CD14-positive monocyte (primary cell): ENCODE measurements around the gene CHRNB2. TPM values are rescaled to one million over a fixed set of nuclear protein-coding genes. Genes with fewer than 3 reads are reported as not detected.

Experiments used
- DNase-seq, 3 donors: peaks; one replicate each; pipeline ENCODE4 v3.0.0-alpha.2; 2011 to 2022
- H2AFZ ChIP-seq: 2 replicates; pipeline ENCODE4 v1.6.0; 2012; ENCODE audit warnings: mild to moderate bottlenecking, low read depth, low read length, inconsistent platforms; ENCODE audit not compliant: insufficient read depth, poor library complexity, severe bottlenecking
- H3K27ac ChIP-seq, 2 donors: 1 replicate in 1 of 2; 2 replicates in 1 of 2; pipeline ENCODE4 v1.5.1; 2012 to 2013; ENCODE audit warnings: low read length in 2 of 2, control low read depth in 1 of 2, inconsistent platforms in 1 of 2, low read depth in 1 of 2, mild to moderate bottlenecking in 1 of 2
- H3K27me3 ChIP-seq, 2 donors: one replicate each; pipeline versions ENCODE4 v1.6.0 to v1.6.1; 2011 to 2013; ENCODE audit warnings: low read length in 2 of 2; ENCODE audit not compliant: control insufficient read depth in 2 of 2, insufficient read depth in 2 of 2
- H3K36me3 ChIP-seq, 2 donors: replicated peaks in 1 of 2; 1 replicate in 1 of 2; 2 replicates in 1 of 2; pipeline versions ENCODE4 v1.5.1 to v1.6.1; 2012 to 2013; ENCODE audit warnings: low read length in 2 of 2, control low read depth in 1 of 2, inconsistent platforms in 1 of 2, mild to moderate bottlenecking in 1 of 2; ENCODE audit not compliant: insufficient read depth in 2 of 2, control insufficient read depth in 1 of 2
- H3K4me1 ChIP-seq, 2 donors: 1 replicate in 1 of 2; 2 replicates in 1 of 2; pipeline versions ENCODE4 v1.5.1 to v1.6.1; 2012 to 2013; ENCODE audit warnings: low read length in 2 of 2, control low read depth in 1 of 2, inconsistent platforms in 1 of 2, mild to moderate bottlenecking in 1 of 2, moderate library complexity in 1 of 2; ENCODE audit not compliant: insufficient read depth in 2 of 2, control insufficient read depth in 1 of 2
- H3K4me2 ChIP-seq: replicated peaks from 2 replicates; pipeline ENCODE3; 2012; ENCODE audit warnings: low read length, moderate library complexity, mild to moderate bottlenecking; ENCODE audit not compliant: poor library complexity, severe bottlenecking; ENCODE audit errors: extremely low read depth
- H3K4me3 ChIP-seq, 3 experiments: fragments of 200-600 bp in 1 of 3; sonication (generic) in 1 of 3; replicated peaks in 1 of 3; 1 replicate in 2 of 3; 2 replicates in 1 of 3; pipeline ENCODE4 v1.5.1; 2011 to 2013; ENCODE audit warnings: low read length in 3 of 3, mild to moderate bottlenecking in 3 of 3, control low read depth in 2 of 3, low read depth in 2 of 3, inconsistent platforms in 1 of 3, moderate library complexity in 1 of 3
- H3K79me2 ChIP-seq: 2 replicates; pipeline ENCODE4 v1.6.0; 2012; ENCODE audit warnings: mild to moderate bottlenecking, control low read depth, inconsistent platforms, low read length, moderate library complexity; ENCODE audit not compliant: insufficient read depth
- H3K9ac ChIP-seq: 2 replicates; pipeline ENCODE4 v1.6.0; 2017; ENCODE audit warnings: low read length, mild to moderate bottlenecking; ENCODE audit not compliant: insufficient read depth, poor library complexity, severe bottlenecking
- H3K9me3 ChIP-seq, 2 donors: replicated peaks in 1 of 2; 1 replicate in 1 of 2; 2 replicates in 1 of 2; pipeline versions ENCODE4 v1.5.1 to v1.6.1; 2012 to 2013; ENCODE audit warnings: low read length in 2 of 2, control low read depth in 1 of 2; ENCODE audit not compliant: control insufficient read depth in 1 of 2, insufficient read depth in 1 of 2
- H4K20me1 ChIP-seq: 2 replicates; pipeline ENCODE4 v1.6.0; 2012; ENCODE audit warnings: mild to moderate bottlenecking, low read length, control low read depth, moderate library complexity; ENCODE audit not compliant: insufficient read depth
- H3K27ac Mint-ChIP-seq, 7 donors: one replicate each; pipeline ENCODE4 v1.8.0; 2020; ENCODE audit warnings: mild to moderate bottlenecking in 7 of 7, mixed read lengths in 7 of 7, moderate library complexity in 6 of 7, inconsistent platforms in 2 of 7
- H3K27me3 Mint-ChIP-seq, 3 donors: one replicate each; pipeline ENCODE4 v1.8.0; 2021 to 2022; ENCODE audit warnings: low read depth in 3 of 3, mild to moderate bottlenecking in 3 of 3, mixed read lengths in 3 of 3, moderate library complexity in 3 of 3, inconsistent platforms in 1 of 3
- H3K36me3 Mint-ChIP-seq, 2 donors: one replicate each; pipeline ENCODE4 v1.8.0; 2020; ENCODE audit warnings: mixed read lengths in 2 of 2, inconsistent platforms in 1 of 2, mild to moderate bottlenecking in 1 of 2
- H3K4me1 Mint-ChIP-seq: one replicate; pipeline ENCODE4 v1.8.0; 2020; ENCODE audit warnings: mild to moderate bottlenecking, mixed read lengths
- H3K4me3 Mint-ChIP-seq, 2 donors: one replicate each; pipeline ENCODE4 v1.8.0; 2020; ENCODE audit warnings: mild to moderate bottlenecking in 2 of 2, mixed read lengths in 2 of 2, moderate library complexity in 1 of 2
- H3K9me3 Mint-ChIP-seq, 7 donors: one replicate each; pipeline ENCODE4 v1.8.0; 2020 to 2022; ENCODE audit warnings: mixed read lengths in 7 of 7, mild to moderate bottlenecking in 6 of 7, moderate library complexity in 6 of 7, inconsistent platforms in 2 of 7
- CTCF ChIP-seq: fragments of 200-600 bp; IDR thresholded peaks from one replicate; pipeline ENCODE4 v1.8.0; 2022; ENCODE audit warnings: antibody characterized with exemption, mild to moderate bottlenecking
- WGBS: methylation state at CpG from one replicate; pipeline ENCODE4 v1.1.5; 2013; ENCODE audit warnings: missing lambda C conversion rate; ENCODE audit not compliant: insufficient coverage; 5-methylcytosine and 5-hydroxymethylcytosine counted together
- intact Hi-C, 2 donors: fragments of 100-400 bp; cut with micrococcal nuclease; formaldehyde crosslinking; loops; one replicate each; pipeline versions ENCODE4 v1.15.0 to v1.15.1; 2023
- polyA plus RNA-seq, 3 donors: library from polyadenylated mRNA; depleted of rRNA in 1 of 3; unstranded in 2 of 3; stranded (reverse) in 1 of 3; fragments of 300-500 nt in 2 of 3; fragments of >200 nt in 1 of 3; fragmentation: Illumina TruSeq in 2 of 3; gene quantifications; 1 replicate in 2 of 3; 2 replicates in 1 of 3; pipeline ENCODE4 v1.2.3, GENCODE V29; 2012 to 2021

Gene CHRNB2
- polyA plus RNA-seq, 3 donors, result 0.05 TPM; not detected in 2

GRCh38 chr1:154614247-154614646, 46.7 kb downstream of the CHRNB2 start:
- H3K4me3 ChIP-seq, result no peak overlapping the region
- Mint-ChIP-seq H3K9me3 (no peaks in the 10 kb centered on the region), H3K27me3 (no peaks in the 10 kb centered on the region), H3K36me3 (peaks cover 6 to 15% of the 10 kb centered on the region in 2 donors), H3K4me3 (no peak overlapping the region), H3K4me1 (peaks cover 36% of the 10 kb centered on the region), H3K27ac (peak overlapping the region in 1 of 7 donors; percentile 54)
- no peak for TF ChIP-seq CTCF
- peaks cover 20% of the 10 kb centered on the region for H4K20me1 ChIP-seq
- 100% methylated on average over 2 of the region's 4 CpGs for WGBS
- no peak overlapping the region for H2AFZ ChIP-seq
- intact Hi-C loops, result no loop called here
- no peak overlapping the region for H3K4me2 ChIP-seq
- peaks cover 0 to 6% of the 10 kb centered on the region in 2 donors for H3K36me3 ChIP-seq
- no peaks in the 10 kb centered on the region for H3K27me3 ChIP-seq
- peaks cover 94% of the 10 kb centered on the region for H3K79me2 ChIP-seq
- no peaks in the 10 kb centered on the region for H3K9me3 ChIP-seq
- no peak overlapping the region for H3K27ac ChIP-seq
- H3K4me1 ChIP-seq, result peaks cover 26 to 32% of the 10 kb centered on the region in 2 donors
- no peak overlapping the region for H3K9ac ChIP-seq
- DNase-seq, result no peak

- Histone ChIP-seq H4K20me1 (peaks cover 20% of the 10 kb centered on the region), H3K9ac (no peak overlapping the region), H3K4me1 (peaks cover 19 to 25% of the 10 kb centered on the region in 2 donors), H3K27me3 (no peaks in the 10 kb centered on the region), H3K79me2 (peaks cover 92% of the 10 kb centered on the region), H3K9me3 (no peaks in the 10 kb centered on the region), H3K27ac (no peak overlapping the region), H3K36me3 (peaks cover 0 to 6% of the 10 kb centered on the region in 2 donors), H3K4me3 (no peak overlapping the region), H2AFZ (no peak overlapping the region), H3K4me2 (no peak overlapping the region)
- WGBS, result 56% methylated on average over 1 of the region's 6 CpGs
- DNase-seq, result no peak
- Mint-ChIP-seq H3K4me1 (peaks cover 35% of the 10 kb centered on the region), H3K9me3 (no peaks in the 10 kb centered on the region), H3K36me3 (peaks cover 6 to 17% of the 10 kb centered on the region in 2 donors), H3K27me3 (no peaks in the 10 kb centered on the region), H3K27ac (no peak overlapping the region), H3K4me3 (no peak overlapping the region)
- no peak for TF ChIP-seq CTCF
- intact Hi-C loops, result no loop called here
These were observed 47.3 kb downstream of the CHRNB2 start for GRCh38 chr1:154614901-154615300.
